Right atrium auricular region (tissue), 2 donors: ENCODE measurements around the gene CWF19L2. TPM values are rescaled to one million over a fixed set of nuclear protein-coding genes. Genes with fewer than 3 reads are reported as not detected.

ENCODE experiments used
- DNase-seq: peaks from one replicate; pipeline ENCODE4 v3.0.0-alpha.2; 2019; ENCODE audit warnings: low spot score
- H3K27ac ChIP-seq, 2 donors: fragments of 200-600 bp; sonication (generic); 1 replicate in 1 of 2; 2 replicates in 1 of 2; pipeline ENCODE4 v1.5.1; 2016 to 2019
- H3K27me3 ChIP-seq, 2 donors: fragments of 200-600 bp; sonication (generic); one replicate each; pipeline versions ENCODE4 v1.5.1 to v1.6.0; 2017 to 2019
- H3K36me3 ChIP-seq: fragments of 200-600 bp; sonication (generic); one replicate; pipeline ENCODE4 v1.5.1; 2016
- H3K4me1 ChIP-seq, 2 donors: fragments of 200-600 bp; sonication (generic); one replicate each; pipeline versions ENCODE4 v1.5.1 to v1.6.0; 2017 to 2019
- H3K4me3 ChIP-seq, 2 donors: fragments of 200-600 bp; sonication (generic); 1 replicate in 1 of 2; 2 replicates in 1 of 2; pipeline ENCODE4 v1.5.1; 2017 to 2019; ENCODE audit warnings: mild to moderate bottlenecking in 1 of 2, moderate library complexity in 1 of 2
- H3K9me3 ChIP-seq, 2 donors: fragments of 200-600 bp; sonication (generic); one replicate each; pipeline ENCODE4 v1.5.1; 2019
- CTCF ChIP-seq, 2 donors: fragments of 200-600 bp; sonication (generic); IDR thresholded peaks; one replicate each; pipeline ENCODE4 v1.5.1; 2019; ENCODE audit warnings: antibody characterized with exemption in 2 of 2
- total RNA-seq, 2 donors: library from RNA; depleted of rRNA; stranded (reverse); fragments of >200 nt; gene quantifications; one replicate each; pipeline ENCODE4 v1.1.0, GENCODE V29; 2016

CWF19L2 gene
- total RNA-seq, 2 donors from 2014 or later: 6.6 to 7.4 TPM

- Histone ChIP-seq H3K4me1 (no peaks in the 10 kb centered on the region), H3K9me3 (no peaks in the 10 kb centered on the region), H3K27ac (no peak overlapping the region), H3K36me3 (peaks cover 10% of the 10 kb centered on the region), H3K27me3 (no peaks in the 10 kb centered on the region), H3K4me3 (no peak overlapping the region)
- no peak for DNase-seq
- TF ChIP-seq CTCF (IDR thresholded peaks at IDR 0.05): no peak
Measured at GRCh38 chr11:107331728-107332127, 125.9 kb downstream of the CWF19L2 start.

GRCh38 chr11:107329164-107329563, 128.5 kb downstream of the CWF19L2 start:
- H3K27ac ChIP-seq: no peak overlapping the region
- TF ChIP-seq CTCF (IDR thresholded peaks at IDR 0.05): no peak
- peaks cover 14% of the 10 kb centered on the region for H3K36me3 ChIP-seq
- no peaks in the 10 kb centered on the region for H3K4me1 ChIP-seq
- no peaks in the 10 kb centered on the region for H3K27me3 ChIP-seq
- no peak for DNase-seq
- H3K9me3 ChIP-seq: no peaks in the 10 kb centered on the region
- H3K4me3 ChIP-seq: no peak overlapping the region

- H3K9me3 ChIP-seq: peaks cover 0 to 15% of the 10 kb centered on the region in 2 donors
- TF ChIP-seq CTCF (IDR thresholded peaks at IDR 0.05): no peak
- no peak overlapping the region for H3K4me3 ChIP-seq
- no peak for DNase-seq
- H3K4me1 ChIP-seq: no peaks in the 10 kb centered on the region
- H3K27ac ChIP-seq: no peak overlapping the region
- H3K27me3 ChIP-seq: no peaks in the 10 kb centered on the region
- H3K36me3 ChIP-seq: no peaks in the 10 kb centered on the region
Measured at GRCh38 chr11:107316426-107316825, 141.2 kb downstream of the CWF19L2 start.

- no peaks in the 10 kb centered on the region for H3K27me3 ChIP-seq
- no peaks in the 10 kb centered on the region for H3K4me1 ChIP-seq
- no peak overlapping the region for H3K4me3 ChIP-seq
- peaks cover 15% of the 10 kb centered on the region for H3K36me3 ChIP-seq
- DNase-seq: no peak
- H3K9me3 ChIP-seq: no peaks in the 10 kb centered on the region
- no peak overlapping the region for H3K27ac ChIP-seq
- no peak for TF ChIP-seq CTCF (IDR thresholded peaks at IDR 0.05)
Measured at GRCh38 chr11:107307991-107308390, 149.6 kb downstream of the CWF19L2 start.

GRCh38 chr11:107301878-107302277, 155.7 kb downstream of the CWF19L2 start:
- DNase-seq: no peak
- no peak overlapping the region for H3K4me3 ChIP-seq
- TF ChIP-seq CTCF (IDR thresholded peaks at IDR 0.05): no peak
- H3K27me3 ChIP-seq: no peaks in the 10 kb centered on the region
- peaks cover 14% of the 10 kb centered on the region for H3K36me3 ChIP-seq
- no peak overlapping the region for H3K27ac ChIP-seq
- peaks cover 0 to 20% of the 10 kb centered on the region in 2 donors for H3K9me3 ChIP-seq
- no peaks in the 10 kb centered on the region for H3K4me1 ChIP-seq

GRCh38 chr11:107293677-107294344, 163.8 kb downstream of the CWF19L2 start:
- peaks cover 0 to 26% of the 10 kb centered on the region in 2 donors for H3K9me3 ChIP-seq
- H3K27me3 ChIP-seq: no peaks in the 10 kb centered on the region
- H3K36me3 ChIP-seq: peaks cover 10% of the 10 kb centered on the region
- H3K4me1 ChIP-seq: no peaks in the 10 kb centered on the region
- no peak for DNase-seq
- no peak overlapping the region for H3K4me3 ChIP-seq
- no peak for TF ChIP-seq CTCF (IDR thresholded peaks at IDR 0.05)
- H3K27ac ChIP-seq: no peak overlapping the region
